GM19023 (cell line): ENCODE measurements around the gene PHOSPHO2.
"Not testable (repeated sequence)": the region's sequence is repeated elsewhere in the genome, so short reads cannot be mapped to it uniquely, and the experiment has no call there.

Experiments
- ATAC-seq: cut with Tn5 transposase; IDR thresholded peaks from one replicate; pipeline ENCODE4 v1.9.1; 2021; ENCODE audit warnings: mild to moderate bottlenecking, moderate library complexity; ENCODE audit not compliant: unreplicated experiment

The PHOSPHO2 gene

DNA sequence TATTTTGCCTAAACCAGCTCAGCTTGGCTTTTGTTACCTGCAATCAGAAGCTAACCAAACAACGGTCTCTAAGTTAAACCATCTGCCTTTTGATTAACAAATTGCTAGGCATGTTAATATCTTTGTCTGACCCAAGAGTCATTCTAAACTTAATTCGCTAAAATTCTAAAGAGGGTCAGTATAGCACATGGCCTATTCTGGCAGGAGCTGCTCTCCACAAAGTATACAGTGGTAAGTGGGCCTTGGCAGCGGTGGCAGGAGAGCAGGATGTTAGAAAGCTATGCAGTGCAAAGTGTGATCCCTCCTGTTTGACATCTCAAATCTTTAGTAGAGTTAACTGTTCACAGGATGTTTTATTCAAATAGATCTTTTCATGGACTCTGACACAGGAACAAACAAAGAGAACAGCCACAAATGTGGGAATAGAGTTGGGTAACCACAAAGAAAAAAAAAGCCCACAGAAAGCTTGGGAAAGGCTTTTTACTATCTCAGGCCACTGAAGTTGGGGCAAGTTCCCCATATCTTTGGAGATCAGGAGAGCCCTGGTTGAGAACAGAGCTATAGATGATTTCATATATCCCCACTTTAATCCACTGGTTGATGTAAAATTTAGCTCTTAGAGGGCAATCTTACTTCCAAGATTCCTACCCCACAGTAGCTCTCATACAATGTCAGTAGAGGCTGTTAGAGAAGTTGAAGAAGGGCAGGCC lies 10.7 kb upstream of the PHOSPHO2 start:
- no peak for ATAC-seq

DNA sequence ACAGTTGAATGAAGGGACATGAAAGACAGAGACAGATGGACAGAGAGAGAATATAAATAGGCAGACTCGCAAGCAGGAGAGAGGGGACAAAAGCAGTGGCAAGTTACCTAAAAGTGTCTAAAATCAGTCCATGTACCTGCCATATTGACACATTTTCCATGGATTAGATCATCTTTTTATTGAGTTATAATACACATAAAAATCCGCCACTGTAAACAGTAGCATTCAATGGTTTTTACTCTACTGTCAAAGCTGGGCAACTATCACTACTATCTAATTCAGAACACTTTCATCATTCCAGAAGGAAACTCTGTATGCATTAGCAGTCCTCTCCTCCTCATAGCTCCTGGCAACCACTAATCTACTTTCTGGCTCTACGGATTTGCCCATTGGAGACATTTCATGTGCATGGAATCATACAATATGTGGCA lies 10.1 kb upstream of the PHOSPHO2 start:
- ATAC-seq, result no peak

DNA sequence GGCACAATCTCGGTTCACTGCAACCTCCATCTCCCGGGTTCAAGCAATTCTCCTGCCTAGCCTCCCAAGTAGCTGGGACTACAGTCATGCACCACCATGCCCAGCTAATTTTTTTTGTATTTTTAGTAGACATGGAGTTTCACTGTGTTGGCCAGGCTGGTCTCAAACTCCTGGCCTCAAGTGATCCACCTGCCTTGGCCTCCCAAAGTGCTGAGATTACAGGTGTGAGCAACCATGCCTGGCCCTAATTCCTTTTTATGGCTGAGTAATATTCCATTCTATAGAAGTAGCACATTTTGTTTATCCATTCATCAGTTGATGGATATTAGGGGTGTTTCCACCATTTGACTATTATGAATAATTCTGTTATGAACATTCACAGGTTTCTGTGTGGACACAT lies 9.6 kb upstream of the PHOSPHO2 start:
- not testable (repeated sequence) for ATAC-seq

DNA sequence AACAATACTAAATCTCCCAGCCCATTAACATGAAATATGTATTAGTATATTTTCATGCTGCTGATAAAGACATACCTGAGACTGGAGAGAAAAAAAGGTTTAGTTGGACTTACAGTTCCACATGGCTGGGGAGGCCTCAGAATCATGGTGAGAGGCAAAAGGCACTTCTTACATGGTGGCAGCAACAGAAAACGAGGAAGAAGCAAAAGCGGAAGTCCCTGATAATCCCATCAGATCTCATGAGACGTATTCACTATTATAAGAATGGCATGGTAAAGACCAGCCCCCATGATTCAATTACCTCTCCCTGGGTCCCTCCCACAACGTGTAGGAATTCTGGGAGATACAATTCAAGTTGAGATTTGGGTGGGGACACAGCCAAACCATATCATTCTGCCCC lies 7.4 kb upstream of the PHOSPHO2 start:
- not testable (repeated sequence) for ATAC-seq

DNA sequence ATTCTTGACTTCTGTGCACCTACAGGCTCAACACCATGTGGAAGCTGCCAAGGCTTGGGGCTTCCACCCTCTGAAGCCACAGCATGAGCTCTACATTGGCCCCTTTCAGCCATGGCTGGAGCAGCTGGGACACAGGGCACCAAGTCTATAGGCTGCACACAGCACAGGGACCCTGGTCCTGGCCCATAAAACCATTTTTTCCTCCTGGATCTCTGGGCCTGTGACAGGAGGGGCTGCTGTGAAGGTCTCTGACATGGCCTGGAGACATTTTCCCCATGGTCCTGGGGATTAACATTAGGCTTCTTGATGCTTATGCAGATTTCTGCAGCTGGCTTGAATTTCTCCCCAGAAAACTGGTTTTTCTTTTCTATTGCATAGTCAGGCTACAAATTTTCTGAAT lies 6.3 kb upstream of the PHOSPHO2 start:
- not testable (repeated sequence) for ATAC-seq

DNA sequence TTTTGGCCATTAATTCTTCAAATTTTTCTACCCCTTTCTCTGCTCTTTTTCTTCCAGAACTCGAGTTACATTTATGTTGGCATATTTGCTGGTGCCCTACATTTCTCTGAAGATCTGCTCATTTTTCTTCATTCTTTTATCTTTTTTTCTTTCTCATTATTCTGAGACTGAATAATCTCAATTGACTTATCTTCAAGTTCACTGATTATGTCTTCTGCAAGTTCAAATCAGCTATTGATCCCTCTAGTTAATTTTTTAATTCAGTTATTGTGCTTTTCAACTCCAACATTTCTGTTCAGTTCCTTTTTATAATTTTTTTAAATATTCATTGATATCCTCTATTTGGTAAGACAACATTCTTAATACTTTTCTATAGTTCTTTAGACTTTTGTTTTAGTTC lies 3.3 kb upstream of the PHOSPHO2 start:
- ATAC-seq, result no peak

DNA sequence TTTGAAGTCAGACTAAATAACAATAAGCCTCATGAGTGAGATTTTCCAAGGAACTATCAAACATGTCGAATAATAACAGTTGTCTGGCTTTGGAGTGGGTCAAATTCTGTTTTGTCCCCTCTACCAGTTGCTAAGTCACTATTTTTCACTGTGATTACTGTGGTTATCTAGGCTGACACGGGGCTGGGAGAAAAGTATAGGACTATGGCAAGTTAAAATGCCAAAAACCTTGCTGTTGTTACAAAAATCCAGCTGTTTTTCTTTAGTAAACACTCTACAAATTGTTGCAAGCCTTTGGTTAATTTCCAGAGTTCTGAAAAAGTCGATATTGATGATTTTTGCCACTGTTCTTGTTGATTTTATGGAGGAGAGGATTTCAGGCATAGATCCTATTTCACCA lies 1.6 kb upstream of the PHOSPHO2 start:
- ATAC-seq, result no peak

DNA sequence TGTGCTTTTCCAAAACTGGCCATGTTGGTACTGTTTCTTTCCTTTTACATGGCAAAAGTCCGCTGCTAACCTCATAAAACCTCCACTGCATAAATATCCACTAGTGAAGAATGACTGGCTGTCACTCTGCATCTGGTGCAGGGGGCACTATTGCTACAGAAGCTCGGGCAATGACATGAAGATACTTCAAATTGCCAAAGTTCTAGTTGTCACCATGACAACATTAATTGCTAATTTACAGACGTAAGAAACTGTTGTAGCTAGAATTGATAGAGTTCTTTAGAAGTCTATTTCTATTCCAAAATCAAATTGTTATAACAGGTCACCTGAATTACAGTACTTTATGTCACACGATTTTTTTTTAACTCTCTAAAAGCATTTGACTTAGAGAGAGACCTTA lies 909 bp upstream of the PHOSPHO2 start:
- ATAC-seq, result no peak

DNA sequence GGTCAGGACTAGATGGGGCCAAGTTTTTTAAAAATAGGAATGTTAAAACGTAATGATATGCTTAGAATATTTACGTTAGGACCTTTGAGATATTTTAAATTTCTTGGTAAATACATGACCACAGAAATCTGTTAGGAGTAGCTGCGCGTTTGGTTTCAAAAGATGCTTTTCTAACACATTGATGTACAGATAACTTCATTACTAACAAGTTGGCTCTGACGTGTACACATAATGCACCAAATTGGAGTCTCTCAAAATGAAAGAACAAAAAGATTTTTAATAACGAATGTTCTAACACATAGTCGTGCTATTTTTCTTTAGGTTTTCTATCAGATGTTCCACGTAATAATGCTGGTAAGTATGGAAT lies 608 bp downstream of the PHOSPHO2 start:
- ATAC-seq, result no peak

DNA sequence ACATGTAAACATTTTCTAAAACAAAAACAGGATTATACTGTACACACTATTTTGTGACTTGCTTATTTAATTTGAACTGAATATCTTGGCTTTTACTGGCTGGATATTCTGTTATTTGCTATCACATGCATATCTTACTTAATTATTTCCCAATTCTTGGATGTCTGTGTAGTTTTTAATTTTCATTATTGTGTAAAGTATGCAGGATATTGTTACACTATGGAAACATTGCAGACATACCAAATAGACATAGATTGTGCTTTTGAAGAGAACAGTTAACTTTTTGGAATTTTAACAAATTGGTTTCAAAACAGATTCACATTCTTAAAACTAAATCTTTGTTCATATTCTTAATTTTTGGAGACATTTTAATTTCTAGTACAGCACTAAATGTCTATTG lies 2.1 kb downstream of the PHOSPHO2 start:
- no peak for ATAC-seq

DNA sequence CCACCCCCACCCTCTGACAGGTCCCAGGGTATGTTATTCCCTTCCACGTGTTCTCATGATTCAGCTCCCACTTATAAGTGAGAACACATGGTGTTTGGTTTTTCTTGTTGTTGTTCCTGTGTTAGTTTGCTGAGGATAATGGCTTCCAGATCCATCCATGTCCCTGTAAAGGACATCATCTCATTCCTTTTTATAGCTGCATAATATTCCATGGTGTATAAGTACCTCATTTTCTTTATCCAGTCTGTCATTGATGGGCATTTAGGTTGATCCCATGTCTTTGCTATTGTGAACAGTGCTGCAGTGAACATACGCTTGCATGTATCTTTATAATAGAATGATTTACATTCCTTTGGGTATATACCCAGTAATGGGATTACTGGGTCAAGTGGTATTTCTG lies 4.9 kb downstream of the PHOSPHO2 start:
- not testable (repeated sequence) for ATAC-seq

DNA sequence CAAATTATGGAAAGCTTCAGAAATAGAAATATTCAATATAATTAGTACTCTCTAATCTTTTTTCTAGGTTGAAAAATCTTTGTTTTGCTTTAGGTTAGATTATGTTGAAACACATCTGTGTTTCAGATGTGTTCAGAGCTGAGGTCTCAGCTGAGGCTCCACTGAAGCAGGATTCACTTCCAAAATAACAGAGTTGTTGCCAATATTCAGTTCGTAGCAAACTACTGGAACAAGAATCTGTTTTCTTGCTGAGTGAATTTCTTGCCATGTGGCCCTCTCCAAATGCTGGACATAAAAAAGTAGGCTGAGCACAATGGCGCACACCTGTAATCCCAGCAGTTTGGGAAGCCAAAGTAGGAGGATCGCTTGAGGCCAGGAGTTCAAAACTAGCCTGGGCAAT lies 8.7 kb downstream of the PHOSPHO2 start:
- ATAC-seq, result no peak

DNA sequence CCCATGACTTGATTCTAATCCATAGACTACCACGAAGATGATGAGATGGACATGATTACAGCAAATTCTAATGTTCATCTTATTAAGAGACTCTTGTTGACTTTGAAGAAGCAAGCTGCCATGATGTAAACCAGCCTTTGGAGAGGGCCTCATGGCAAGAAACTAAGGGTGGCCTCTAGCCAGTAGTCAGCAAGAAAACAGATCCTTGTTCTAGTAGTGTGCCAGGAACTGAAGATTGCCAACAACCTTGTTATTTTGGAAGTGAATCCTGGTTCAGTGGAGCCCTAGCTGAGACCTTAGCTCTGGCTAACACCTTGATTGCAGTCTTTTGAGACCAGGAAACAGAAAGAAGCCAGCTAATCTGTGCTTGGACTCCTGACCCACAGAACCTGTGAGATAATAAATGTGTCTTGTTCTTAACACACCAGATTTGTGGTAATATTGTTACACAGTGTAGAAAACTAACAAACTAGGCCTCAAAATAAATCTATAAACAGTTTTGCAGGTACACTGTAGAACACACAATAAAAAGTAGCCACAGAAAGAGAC lies 10.0 kb downstream of the PHOSPHO2 start:
- ATAC-seq, result no peak

DNA sequence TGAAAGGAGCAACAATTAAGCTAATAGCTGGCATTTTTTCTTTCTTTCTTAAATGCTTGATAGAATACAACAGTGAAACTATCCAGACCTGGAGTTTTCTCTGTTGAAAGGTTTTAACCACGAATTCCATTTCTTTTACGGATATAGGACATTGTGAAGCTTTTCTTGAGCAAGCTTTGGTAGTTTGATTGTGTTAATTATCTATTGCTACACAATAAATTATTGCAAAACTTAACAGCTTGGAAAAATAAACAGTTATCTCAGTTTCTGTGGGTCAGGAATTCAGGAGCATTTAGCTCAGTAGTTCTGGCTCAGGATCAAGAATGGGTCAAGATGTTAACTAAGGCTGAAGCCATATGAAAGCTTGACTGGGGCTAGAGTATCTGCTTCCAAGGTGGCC lies 11.7 kb downstream of the PHOSPHO2 start:
- no peak for ATAC-seq

DNA sequence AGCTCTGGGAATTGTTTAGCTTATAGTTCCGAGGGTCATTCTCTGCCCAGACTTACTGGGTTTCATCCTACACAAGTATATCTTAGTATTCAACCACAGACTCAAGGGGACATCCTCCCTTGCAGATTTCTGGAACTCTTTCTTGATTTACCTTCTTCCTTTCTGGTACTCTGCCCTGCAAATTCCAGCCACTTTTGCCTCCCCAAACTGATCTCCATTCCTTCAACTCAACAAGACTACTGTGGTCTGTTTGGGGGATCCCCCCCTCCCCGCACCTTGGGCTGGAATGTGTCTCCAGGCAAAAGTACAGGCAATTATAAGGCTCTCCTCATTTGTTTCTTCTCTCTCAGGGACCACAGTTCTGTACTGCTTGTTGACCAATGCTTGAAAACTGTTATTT lies 13.4 kb downstream of the PHOSPHO2 start:
- ATAC-seq, result no peak

DNA sequence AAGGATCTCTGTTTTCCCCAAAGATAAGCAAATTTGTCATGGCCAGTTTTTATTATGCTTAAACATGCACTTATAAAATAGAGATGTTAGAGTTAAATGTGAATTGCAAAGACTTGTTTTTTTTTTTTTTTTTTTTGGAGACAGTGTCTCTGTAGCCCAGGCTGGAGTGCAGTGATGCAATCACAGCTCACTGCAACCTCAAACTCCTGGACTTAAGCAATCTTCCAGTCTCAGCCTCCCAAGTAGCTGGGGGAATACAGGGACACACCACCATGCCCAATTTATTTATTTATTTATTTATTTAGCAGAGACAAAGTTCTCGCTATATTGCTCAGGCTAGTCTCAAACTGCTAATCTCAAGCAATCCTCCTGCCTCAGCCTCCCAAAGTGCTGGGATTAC lies 15.1 kb downstream of the PHOSPHO2 start:
- no peak for ATAC-seq

DNA sequence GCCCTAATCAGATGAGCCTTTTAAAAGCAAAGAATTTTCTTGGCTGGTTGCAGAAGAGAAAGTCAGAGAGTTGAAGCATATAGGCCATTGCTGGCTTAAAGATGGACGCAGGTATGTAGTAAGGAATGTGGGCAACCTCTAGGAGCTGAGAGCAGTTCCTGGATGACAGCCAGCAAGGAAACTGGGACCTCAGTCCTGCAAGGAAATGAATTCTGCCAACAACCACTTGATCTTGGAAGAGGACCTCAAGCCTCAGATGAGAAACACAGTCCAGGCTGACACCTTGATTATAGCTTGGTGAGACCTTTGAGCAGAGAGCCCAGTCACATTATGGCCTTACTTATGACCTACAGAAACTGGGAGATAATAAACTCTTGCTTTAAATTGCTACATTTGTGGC lies 15.7 kb downstream of the PHOSPHO2 start:
- ATAC-seq, result no peak

DNA sequence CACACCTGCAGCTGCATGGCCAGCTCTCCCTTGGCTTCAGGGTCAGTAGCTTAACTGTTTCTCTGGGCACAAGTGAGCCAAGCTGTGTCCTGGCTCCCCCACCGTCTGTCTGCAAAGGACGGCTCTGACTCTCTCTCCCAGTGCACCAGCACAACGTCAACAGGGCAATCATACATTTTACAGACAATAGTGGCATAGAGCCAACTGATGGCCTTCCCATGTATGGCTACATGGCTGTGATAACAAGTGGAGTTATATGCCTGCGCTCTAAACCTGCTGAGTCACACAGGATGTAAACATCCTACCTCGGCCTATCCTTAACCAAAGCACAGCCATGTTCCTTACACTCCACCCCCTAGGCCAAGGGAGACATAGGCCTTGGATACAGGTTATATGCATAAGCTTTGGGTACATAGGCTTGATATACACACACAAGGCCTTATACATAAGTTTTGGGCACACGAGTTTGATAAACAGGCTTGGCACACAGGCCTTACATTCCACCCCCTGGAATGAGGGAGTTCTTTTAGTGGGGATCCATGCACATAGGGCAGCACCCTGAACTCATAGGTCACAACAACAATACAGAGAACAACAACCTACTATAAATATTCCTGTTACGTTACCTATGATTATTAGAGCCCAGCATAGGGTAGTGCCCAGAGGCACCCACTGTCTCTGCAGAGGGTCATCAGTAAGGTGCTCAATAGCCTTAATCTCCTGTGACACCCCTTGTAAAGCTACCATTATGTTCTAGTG lies 17.7 kb downstream of the PHOSPHO2 start:
- ATAC-seq, result no peak

DNA sequence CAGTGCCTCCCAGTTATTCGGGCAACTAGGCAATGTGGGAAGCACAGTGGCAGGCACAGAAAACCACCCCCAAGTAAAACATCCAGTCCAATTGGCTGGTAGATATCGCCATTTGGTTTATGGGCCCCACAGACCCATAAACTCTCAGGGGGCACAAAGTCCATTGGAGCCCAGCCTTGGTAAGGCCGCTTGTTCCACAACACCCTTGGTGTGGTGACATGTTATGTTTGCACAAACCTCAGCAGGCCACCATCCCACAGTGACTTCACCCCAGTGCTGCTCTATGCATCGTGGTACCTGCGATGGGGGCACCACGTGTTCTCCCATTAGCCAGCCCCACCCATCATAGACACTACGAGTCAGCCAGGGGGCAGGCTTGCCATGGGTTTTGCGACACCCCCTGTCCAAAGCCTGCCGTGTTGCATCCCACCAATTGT lies 18.5 kb downstream of the PHOSPHO2 start:
- ATAC-seq, result no peak

DNA sequence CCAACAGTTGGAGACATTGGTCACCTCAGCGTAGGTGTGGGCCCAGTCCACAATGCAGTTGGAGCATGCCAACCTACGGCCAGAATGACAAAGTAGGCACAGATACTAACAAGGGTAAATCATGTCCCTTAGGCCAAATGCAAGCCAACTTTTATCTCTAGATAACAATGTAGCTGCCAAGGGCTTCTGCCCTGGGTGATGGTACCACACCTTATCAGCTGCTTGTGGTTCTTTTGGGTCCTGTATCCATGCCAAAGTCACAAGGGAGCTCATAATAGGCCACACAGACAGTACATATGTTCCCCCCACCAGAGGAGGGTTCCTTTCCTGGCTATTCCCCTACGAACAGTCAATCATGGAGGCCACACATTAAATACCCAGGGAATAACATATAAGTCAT lies 19.1 kb downstream of the PHOSPHO2 start:
- no peak for ATAC-seq

DNA sequence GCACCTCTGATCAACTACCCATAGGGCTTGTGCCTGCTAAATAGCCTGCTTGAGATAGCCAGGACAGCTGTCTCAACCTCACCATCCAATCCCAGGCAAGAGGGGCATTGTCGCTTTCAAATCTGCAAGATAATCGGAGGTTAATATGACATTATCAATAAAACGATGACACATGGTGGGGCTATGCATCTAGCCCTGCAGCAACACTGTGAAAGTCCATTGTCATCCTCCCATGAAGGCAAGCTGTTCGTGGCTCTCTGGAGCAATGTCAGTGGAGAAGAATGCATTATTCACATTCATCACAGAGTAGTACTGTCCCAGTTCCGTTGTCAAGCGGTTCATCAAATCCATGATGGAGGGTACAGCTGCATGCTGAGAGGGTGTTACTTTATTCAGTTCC lies 20.4 kb downstream of the PHOSPHO2 start:
- no peak for ATAC-seq
